Activated CD4-positive, alpha-beta T cell treated with anti-CD3 and anti-CD28 coated beads, Interleukin-2, amount 50 U/mL, for 48 hours (primary cell): ENCODE data around the gene SLC29A1.

Experiments
- DNase-seq, 2 experiments: peaks; one replicate each; pipeline ENCODE4 v3.0.0-alpha.2; 2020

Gene SLC29A1

GRCh38 chr6:44255871-44256774 is 32.7 kb downstream of the SLC29A1 start:
- no peak for DNase-seq

GRCh38 chr6:44256775-44257024 is 33.3 kb downstream of the SLC29A1 start:
- no peak for DNase-seq

- peak; percentile 66 to 69 for DNase-seq
Measured at GRCh38 chr6:44257025-44257752, 33.8 kb downstream of the SLC29A1 start, which contains the start of gene SLC35B2. Gene SLC35B2 (minus strand): TSS chr6:44257528. CDS start chr6:44257410, 118 bp downstream.

GRCh38 chr6:44257753-44258324 is 34.4 kb downstream of the SLC29A1 start:
- no peak for DNase-seq

- no peak for DNase-seq
Measured at GRCh38 chr6:44258325-44258863, 35.0 kb downstream of the SLC29A1 start.

GRCh38 chr6:44258921-44259320 is 35.5 kb downstream of the SLC29A1 start:
- DNase-seq, result no peak

GRCh38 chr6:44260011-44260410 is 36.6 kb downstream of the SLC29A1 start:
- no peak for DNase-seq

GRCh38 chr6:44260451-44261297 is 37.3 kb downstream of the SLC29A1 start:
- DNase-seq, result no peak

GRCh38 chr6:44261581-44261980 is 38.2 kb downstream of the SLC29A1 start:
- no peak for DNase-seq

- DNase-seq, result no peak
Measured at GRCh38 chr6:44262467-44263353, 39.3 kb downstream of the SLC29A1 start.

GRCh38 chr6:44263354-44264100 is 40.1 kb downstream of the SLC29A1 start:
- peak in 1 of 2 experiments; percentile 62 for DNase-seq

- DNase-seq, result peak in 1 of 2 experiments; percentile 52
Measured at GRCh38 chr6:44264154-44265006, 41.0 kb downstream of the SLC29A1 start.

GRCh38 chr6:44265007-44265721 is 41.8 kb downstream of the SLC29A1 start, which contains the start of gene NFKBIE:
Gene NFKBIE (minus strand): TSS chr6:44265551. CDS start chr6:44265346, 205 bp downstream.
- peak; percentile 96 for DNase-seq

- DNase-seq, result no peak
Measured at GRCh38 chr6:44265722-44266233, 42.4 kb downstream of the SLC29A1 start.

GRCh38 chr6:44266347-44266746 is 43.0 kb downstream of the SLC29A1 start:
- DNase-seq, result no peak

- no peak for DNase-seq
Measured at GRCh38 chr6:44267252-44267651, 43.9 kb downstream of the SLC29A1 start.

GRCh38 chr6:44268095-44268628 is 44.8 kb downstream of the SLC29A1 start:
- DNase-seq, result peak; percentile 69 to 74
